Measurements from ENCODE around the gene KCNIP2. TPM values are rescaled to one million over a fixed set of nuclear protein-coding genes. Genes with fewer than 3 reads are reported as not detected.

The KCNIP2 gene
- total RNA-seq, 4 donors from 2014 or later, result 0.33 to 2.4 (median 0.39) TPM; not detected in 1

GRCh38 chr10:101807158-101807557 lies 36.4 kb downstream of the KCNIP2 start:
- H3K27me3 ChIP-seq, result no peaks in the 10 kb centered on the region
- H3K27ac ChIP-seq, result no peak overlapping the region
- no peak overlapping the region for H3K4me3 ChIP-seq
- H3K4me1 ChIP-seq, result peaks cover 0 to 4% of the 10 kb centered on the region in 2 donors
- TF ChIP-seq, protein P1, sequence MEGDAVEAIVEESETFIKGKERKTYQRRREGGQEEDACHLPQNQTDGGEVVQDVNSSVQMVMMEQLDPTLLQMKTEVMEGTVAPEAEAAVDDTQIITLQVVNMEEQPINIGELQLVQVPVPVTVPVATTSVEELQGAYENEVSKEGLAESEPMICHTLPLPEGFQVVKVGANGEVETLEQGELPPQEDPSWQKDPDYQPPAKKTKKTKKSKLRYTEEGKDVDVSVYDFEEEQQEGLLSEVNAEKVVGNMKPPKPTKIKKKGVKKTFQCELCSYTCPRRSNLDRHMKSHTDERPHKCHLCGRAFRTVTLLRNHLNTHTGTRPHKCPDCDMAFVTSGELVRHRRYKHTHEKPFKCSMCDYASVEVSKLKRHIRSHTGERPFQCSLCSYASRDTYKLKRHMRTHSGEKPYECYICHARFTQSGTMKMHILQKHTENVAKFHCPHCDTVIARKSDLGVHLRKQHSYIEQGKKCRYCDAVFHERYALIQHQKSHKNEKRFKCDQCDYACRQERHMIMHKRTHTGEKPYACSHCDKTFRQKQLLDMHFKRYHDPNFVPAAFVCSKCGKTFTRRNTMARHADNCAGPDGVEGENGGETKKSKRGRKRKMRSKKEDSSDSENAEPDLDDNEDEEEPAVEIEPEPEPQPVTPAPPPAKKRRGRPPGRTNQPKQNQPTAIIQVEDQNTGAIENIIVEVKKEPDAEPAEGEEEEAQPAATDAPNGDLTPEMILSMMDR (IDR thresholded peaks at IDR 0.05 in 4 of 5, conservative IDR thresholded peaks at IDR 0.05 in 1 of 5), result no peak
- TF ChIP-seq POLR2A (IDR thresholded peaks at IDR 0.05), result no peak
- no peaks in the 10 kb centered on the region for H3K9me3 ChIP-seq
- intact Hi-C loops (cut with DNase I; ENCODE audit: low total_unique reads) (no loop called here), in situ Hi-C loops (cut with MboI; ENCODE audit: low sequenced_read_pairs in 4 of 4) (no loop called here)
- H3K36me3 ChIP-seq, result peaks cover 6 to 82% of the 10 kb centered on the region in 2 donors
- no peak for DNase-seq
- no peak for ATAC-seq

- H3K9me3 ChIP-seq, result no peaks in the 10 kb centered on the region
- no peak overlapping the region for H3K27ac ChIP-seq
- intact Hi-C loops (cut with DNase I; ENCODE audit: low total_unique reads), result no loop called here
- H3K4me1 ChIP-seq, result no peaks in the 10 kb centered on the region
- DNase-seq (no peak), ATAC-seq (no peak)
- H3K27me3 ChIP-seq, result no peaks in the 10 kb centered on the region
- no peak overlapping the region for H3K4me3 ChIP-seq
- in situ Hi-C loops (cut with MboI; ENCODE audit: low sequenced_read_pairs in 4 of 4), result no loop called here
- peaks cover 6 to 97% of the 10 kb centered on the region in 2 donors for H3K36me3 ChIP-seq
- TF ChIP-seq POLR2A (IDR thresholded peaks at IDR 0.05), result no peak
- TF ChIP-seq, protein P1 (IDR thresholded peaks at IDR 0.05 in 4 of 5, conservative IDR thresholded peaks at IDR 0.05 in 1 of 5), result no peak
Measured at GRCh38 chr10:101803511-101803910, 40.1 kb downstream of the KCNIP2 start.

DNA sequence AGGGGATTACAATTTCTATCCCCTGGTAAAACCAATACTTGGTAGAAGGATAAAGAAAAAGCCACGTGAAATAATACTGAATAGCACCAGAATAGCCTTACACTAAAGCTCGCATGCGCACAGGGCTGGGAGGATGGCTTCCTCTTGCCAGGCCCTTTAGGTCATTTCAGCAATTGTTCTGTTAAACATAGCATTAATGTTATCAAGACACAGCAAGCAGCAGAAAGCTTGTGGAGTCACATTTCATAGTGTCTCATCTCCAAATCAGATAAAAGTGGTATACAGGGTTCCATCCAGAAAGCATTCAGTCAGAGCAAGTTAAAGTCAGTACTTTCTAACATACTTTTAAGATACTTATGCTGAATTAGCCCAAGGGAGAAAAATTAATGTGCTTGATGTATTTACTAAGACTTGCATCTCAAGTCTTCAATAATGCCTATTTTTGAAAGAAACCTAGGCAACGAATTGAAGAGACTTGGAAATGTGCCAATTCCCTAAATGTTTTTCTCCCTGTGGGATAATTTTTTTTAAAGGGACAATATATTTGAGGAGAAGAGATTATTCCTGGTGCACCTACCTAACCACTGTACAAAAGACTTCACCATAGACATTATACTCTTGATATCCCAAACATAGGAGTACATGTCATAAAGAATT lies 46.1 kb downstream of the KCNIP2 start:
- intact Hi-C loops (cut with DNase I; ENCODE audit: low total_unique reads), result no loop called here
- H3K9me3 ChIP-seq, result no peaks in the 10 kb centered on the region
- H3K4me1 ChIP-seq, result no peaks in the 10 kb centered on the region
- no peak for TF ChIP-seq POLR2A (IDR thresholded peaks at IDR 0.05)
- TF ChIP-seq, protein P1 (IDR thresholded peaks at IDR 0.05 in 4 of 5, conservative IDR thresholded peaks at IDR 0.05 in 1 of 5), result no peak
- no peak for ATAC-seq
- H3K27me3 ChIP-seq, result no peaks in the 10 kb centered on the region
- H3K36me3 ChIP-seq, result peaks cover 2 to 99% of the 10 kb centered on the region in 2 donors
- no peak for DNase-seq
- H3K27ac ChIP-seq, result no peak overlapping the region
- in situ Hi-C loops (cut with MboI; ENCODE audit: low sequenced_read_pairs in 4 of 4), result no loop called here
- no peak overlapping the region for H3K4me3 ChIP-seq

- in situ Hi-C loops (cut with MboI; ENCODE audit: low sequenced_read_pairs in 4 of 4) (no loop called here), intact Hi-C loops (cut with DNase I; ENCODE audit: low total_unique reads) (no loop called here)
- DNase-seq, result no peak
- H3K4me3 ChIP-seq, result no peak overlapping the region
- H3K9me3 ChIP-seq, result no peaks in the 10 kb centered on the region
- no peak overlapping the region for H3K27ac ChIP-seq
- ATAC-seq, result no peak
- peaks cover 2 to 99% of the 10 kb centered on the region in 2 donors for H3K36me3 ChIP-seq
- H3K4me1 ChIP-seq, result no peaks in the 10 kb centered on the region
- TF ChIP-seq POLR2A (IDR thresholded peaks at IDR 0.05), result no peak
- TF ChIP-seq, protein P1 (IDR thresholded peaks at IDR 0.05 in 4 of 5, conservative IDR thresholded peaks at IDR 0.05 in 1 of 5), result no peak
- no peaks in the 10 kb centered on the region for H3K27me3 ChIP-seq
Measured at GRCh38 chr10:101793526-101793925, 50.1 kb downstream of the KCNIP2 start.

Data from gastrocnemius medialis (tissue), 4 donors.